PC-9 (cell line): ENCODE results near the gene SLC29A4. TPM values are rescaled to one million over a fixed set of nuclear protein-coding genes. Genes with fewer than 3 reads are reported as not detected.
"Not testable (repeated sequence)": the region's sequence is repeated elsewhere in the genome, so short reads cannot be mapped to it uniquely, and the experiment has no call there.

Experiments
- BruUV-seq: library from RNA; stranded (reverse); fragments of 400-500 nt; replicated peaks from 2 replicates; lab custom pipeline; 2021; lab: Mats Ljungman, UMichigan
- CTCF ChIA-PET: fragments of 300-600 bp; sonication (Branson Sonifier 250); formaldehyde crosslinking; loops from one replicate; lab custom pipeline; 2022; ENCODE audit warnings: antibody characterized with exemption; lab: Charles Lee
- POLR2A ChIA-PET: fragments of 300-600 bp; sonication (Branson Sonifier 250); formaldehyde crosslinking; loops from one replicate; lab custom pipeline; 2022; ENCODE audit warnings: antibody characterized with exemption; ENCODE audit not compliant: unreplicated experiment; lab: Charles Lee
- DNase-seq, 2 experiments: peaks; one replicate each; pipeline versions ENCODE4 v3.0.0 to v3.0.0-alpha.2; 2015 to 2022; ENCODE audit warnings: mixed read lengths in 1 of 2
- H2AFZ ChIP-seq: fragments of 200-600 bp; sonication (generic); 2 replicates; pipeline ENCODE4 v1.8.1; 2017; ENCODE audit warnings: antibody characterized with exemption
- H3F3A ChIP-seq: fragments of 200-600 bp; sonication (generic); 2 replicates; pipeline ENCODE4 v1.8.1; 2017; ENCODE audit warnings: antibody characterized with exemption, mild to moderate bottlenecking, low read depth; ENCODE audit not compliant: insufficient read depth
- H3K27ac ChIP-seq: fragments of 200-600 bp; sonication (generic); 2 replicates; pipeline ENCODE4 v1.6.1; 2016; ENCODE audit warnings: mixed run types
- H3K27me3 ChIP-seq: fragments of 200-600 bp; sonication (generic); 2 replicates; pipeline ENCODE4 v1.6.1; 2016; ENCODE audit warnings: low read depth, mixed run types; ENCODE audit not compliant: insufficient read depth
- H3K36me3 ChIP-seq: fragments of 200-600 bp; sonication (generic); 2 replicates; pipeline ENCODE4 v1.6.1; 2016; ENCODE audit warnings: low read depth, mixed run types
- H3K4me1 ChIP-seq: fragments of 200-600 bp; sonication (generic); replicated peaks from 2 replicates; pipeline ENCODE4 v1.6.1; 2016; ENCODE audit warnings: mixed run types; ENCODE audit not compliant: insufficient read depth
- H3K4me2 ChIP-seq: fragments of 200-600 bp; sonication (generic); 2 replicates; pipeline ENCODE4 v1.6.1; 2017; ENCODE audit warnings: mixed run types
- H3K4me3 ChIP-seq: fragments of 200-600 bp; sonication (generic); 2 replicates; pipeline ENCODE4 v1.6.1; 2016; ENCODE audit warnings: mixed run types
- H3K79me2 ChIP-seq: fragments of 200-600 bp; sonication (generic); 2 replicates; pipeline ENCODE4 v1.6.1; 2017; ENCODE audit warnings: low read depth, mixed run types
- H3K9me2 ChIP-seq: fragments of 200-600 bp; sonication (generic); 2 replicates; pipeline ENCODE4 v1.8.1; 2017; ENCODE audit warnings: mild to moderate bottlenecking; ENCODE audit not compliant: insufficient read depth
- H3K9me3 ChIP-seq: fragments of 200-600 bp; sonication (generic); 2 replicates; pipeline ENCODE4 v1.8.1; 2016; ENCODE audit warnings: low read depth; ENCODE audit not compliant: insufficient read depth
- H4K20me1 ChIP-seq: fragments of 200-600 bp; sonication (generic); 2 replicates; pipeline ENCODE4 v1.8.1; 2017; ENCODE audit not compliant: insufficient read depth
- CTCF ChIP-seq: fragments of 200-600 bp; sonication (generic); conservative IDR thresholded peaks from 2 replicates; pipeline ENCODE4 v1.6.1; 2017; ENCODE audit warnings: mixed run types, antibody characterized with exemption, mild to moderate bottlenecking, moderate library complexity
- EZH2 ChIP-seq: fragments of 200-600 bp; sonication (generic); IDR thresholded peaks from 2 replicates; pipeline ENCODE4 v1.8.0; 2017; ENCODE audit warnings: antibody characterized with exemption, low read depth
- intact Hi-C: fragments of 100-400 bp; cut with micrococcal nuclease; formaldehyde crosslinking; loops from one replicate; pipeline ENCODE4 v1.10.0; 2022; ENCODE audit not compliant: unreplicated experiment
- total RNA-seq: library from RNA; stranded (reverse); gene quantifications from 2 replicates; pipeline ENCODE4 v1.2.3, GENCODE V29; 2021

Gene SLC29A4
- total RNA-seq, 1 experiment from 2014 or later, result 7.9 TPM

GRCh38 chr7:5274441-5274840 is 8.3 kb upstream of the SLC29A4 start:
- no peak overlapping the region for H3K27ac ChIP-seq
- no peak overlapping the region for H3K4me2 ChIP-seq
- ChIA-PET CTCF (interaction anchor here (0.6 kb wide), 1 partner anchor 15 kb away, joined by 3 read pairs; no protein-coding TSS in a partner anchor), POLR2A (no interaction called here)
- intact Hi-C loops, result no loop called here
- BruUV-seq, result no TSS peak
- H3K27me3 ChIP-seq, result peaks cover 53% of the 10 kb centered on the region; the same call in 1 of the 2 replicates
- no peaks in the 10 kb centered on the region for H3K9me2 ChIP-seq
- H3K79me2 ChIP-seq, result no peaks in the 10 kb centered on the region
- H4K20me1 ChIP-seq, result no peaks in the 10 kb centered on the region
- H3K4me1 ChIP-seq, result no peaks in the 10 kb centered on the region
- 0 out of 2 replicates have a peak, but pooled peaks cover 5% of the 10 kb centered on the region for H3F3A ChIP-seq
- no peaks in the 10 kb centered on the region for H3K36me3 ChIP-seq
- H3K9me3 ChIP-seq, result no peaks in the 10 kb centered on the region
- no peak overlapping the region for H3K4me3 ChIP-seq
- no peak for DNase-seq
- TF ChIP-seq EZH2 (no peak), CTCF (no peak)
- H2AFZ ChIP-seq, result no peak overlapping the region

GRCh38 chr7:5274985-5275431 is 7.7 kb upstream of the SLC29A4 start:
- H3K9me3 ChIP-seq, H3K36me3 ChIP-seq, H3K79me2 ChIP-seq, H4K20me1 ChIP-seq, DNase-seq, BruUV-seq, H3K27ac ChIP-seq, H3K4me3 ChIP-seq, H3K4me2 ChIP-seq, POLR2A ChIA-PET, H2AFZ ChIP-seq, CTCF ChIA-PET, H3F3A ChIP-seq, intact Hi-C loops, H3K9me2 ChIP-seq, H3K4me1 ChIP-seq: not testable (repeated sequence)
- H3K27me3 ChIP-seq, result peaks cover 58% of the 10 kb centered on the region; the same call in 1 of the 2 replicates

GRCh38 chr7:5275510-5275909 is 7.2 kb upstream of the SLC29A4 start:
- CTCF ChIA-PET, H3F3A ChIP-seq, H3K79me2 ChIP-seq, DNase-seq, intact Hi-C loops, H2AFZ ChIP-seq, POLR2A ChIA-PET, H3K9me2 ChIP-seq, H3K27ac ChIP-seq, H4K20me1 ChIP-seq, H3K4me1 ChIP-seq, BruUV-seq, H3K4me3 ChIP-seq, H3K4me2 ChIP-seq, H3K36me3 ChIP-seq, H3K9me3 ChIP-seq: not testable (repeated sequence)
- peaks cover 58% of the 10 kb centered on the region; the same call in 1 of the 2 replicates for H3K27me3 ChIP-seq

- CTCF ChIA-PET, H2AFZ ChIP-seq, intact Hi-C loops, H3F3A ChIP-seq, H3K9me2 ChIP-seq, H3K79me2 ChIP-seq, H3K27ac ChIP-seq, H3K36me3 ChIP-seq, H4K20me1 ChIP-seq, DNase-seq, BruUV-seq, POLR2A ChIA-PET, H3K4me1 ChIP-seq, H3K4me3 ChIP-seq, H3K9me3 ChIP-seq, H3K4me2 ChIP-seq: not testable (repeated sequence)
- H3K27me3 ChIP-seq, result peaks cover 54% of the 10 kb centered on the region; the same call in 1 of the 2 replicates
These were observed 6.6 kb upstream of the SLC29A4 start for GRCh38 chr7:5276123-5276522.
